GM12892 (cell line): ENCODE measurements around the gene KLF13.

Source experiments
- POLR2A ChIP-seq: IDR thresholded peaks from 2 replicates; pipeline ENCODE4 v1.6.1; 2011; ENCODE audit warnings: low read depth, low read length, control low read depth
- POLR2AphosphoS5 ChIP-seq: IDR thresholded peaks from 2 replicates; pipeline ENCODE4 v1.6.1; 2011; ENCODE audit warnings: low read depth, low read length, control low read depth

DNA sequence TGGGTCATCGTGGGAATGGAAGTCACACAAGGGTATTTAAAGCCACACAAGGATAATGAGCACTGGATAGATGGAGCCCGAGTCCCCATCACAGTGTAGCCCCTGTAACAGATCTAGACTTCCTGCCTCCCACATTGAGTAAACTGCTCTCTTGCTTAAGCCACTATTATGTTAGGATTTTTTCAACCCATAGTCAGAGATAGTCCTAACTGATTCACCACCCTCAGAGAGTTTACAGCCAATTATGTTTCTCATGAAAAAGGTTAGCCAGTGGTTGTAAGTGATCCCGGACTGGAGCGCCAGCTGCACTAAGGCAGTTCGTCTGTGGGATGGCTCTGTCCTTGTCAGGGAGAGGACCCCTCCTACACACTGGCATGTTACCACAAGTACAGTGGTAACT is 77.0 kb downstream of the KLF13 start:
- TF ChIP-seq POLR2A (no peak), POLR2AphosphoS5 (no peak)
